ENCODE data around the gene ARL13A. TPM values are rescaled to one million over a fixed set of nuclear protein-coding genes. Genes with fewer than 3 reads are reported as not detected.
"Not testable (repeated sequence)": the region's sequence is repeated elsewhere in the genome, so short reads cannot be mapped to it uniquely, and the experiment has no call there.

ARL13A gene
- total RNA-seq, 1 donor from 2014 or later, result not detected

DNA sequence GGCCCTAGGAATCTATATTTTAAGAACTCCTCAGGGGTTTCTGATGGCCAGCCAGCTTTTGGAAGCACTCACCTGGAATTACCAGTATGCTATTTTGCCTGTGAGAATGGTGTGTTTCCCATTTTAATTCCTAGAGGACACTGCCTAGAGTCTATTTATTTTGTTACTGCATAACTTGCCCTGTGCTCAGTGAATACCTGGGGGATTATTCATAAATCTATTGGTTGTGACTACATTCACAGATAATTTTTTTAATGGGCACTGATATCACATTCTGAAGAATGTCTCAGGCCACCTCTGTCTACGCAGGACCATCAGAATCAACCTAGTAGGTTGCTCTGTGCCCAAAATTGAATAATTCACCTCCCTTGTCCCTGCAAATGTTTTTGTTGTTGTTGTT is 6.7 kb downstream of the ARL13A start:
- TF ChIP-seq, protein P1, sequence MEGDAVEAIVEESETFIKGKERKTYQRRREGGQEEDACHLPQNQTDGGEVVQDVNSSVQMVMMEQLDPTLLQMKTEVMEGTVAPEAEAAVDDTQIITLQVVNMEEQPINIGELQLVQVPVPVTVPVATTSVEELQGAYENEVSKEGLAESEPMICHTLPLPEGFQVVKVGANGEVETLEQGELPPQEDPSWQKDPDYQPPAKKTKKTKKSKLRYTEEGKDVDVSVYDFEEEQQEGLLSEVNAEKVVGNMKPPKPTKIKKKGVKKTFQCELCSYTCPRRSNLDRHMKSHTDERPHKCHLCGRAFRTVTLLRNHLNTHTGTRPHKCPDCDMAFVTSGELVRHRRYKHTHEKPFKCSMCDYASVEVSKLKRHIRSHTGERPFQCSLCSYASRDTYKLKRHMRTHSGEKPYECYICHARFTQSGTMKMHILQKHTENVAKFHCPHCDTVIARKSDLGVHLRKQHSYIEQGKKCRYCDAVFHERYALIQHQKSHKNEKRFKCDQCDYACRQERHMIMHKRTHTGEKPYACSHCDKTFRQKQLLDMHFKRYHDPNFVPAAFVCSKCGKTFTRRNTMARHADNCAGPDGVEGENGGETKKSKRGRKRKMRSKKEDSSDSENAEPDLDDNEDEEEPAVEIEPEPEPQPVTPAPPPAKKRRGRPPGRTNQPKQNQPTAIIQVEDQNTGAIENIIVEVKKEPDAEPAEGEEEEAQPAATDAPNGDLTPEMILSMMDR (IDR thresholded peaks at IDR 0.05; ENCODE audit: borderline replicate concordance), result no peak
- H3K27me3 ChIP-seq (ENCODE audit: low read depth), result no peaks in the 10 kb centered on the region
- intact Hi-C loops (cut with micrococcal nuclease), result no loop called here
- no peak overlapping the region for H3K4me3 ChIP-seq
- no peaks in the 10 kb centered on the region for H3K9me3 ChIP-seq (replicated peaks)
- H3K4me1 ChIP-seq, result no peaks in the 10 kb centered on the region
- H3K36me3 ChIP-seq, result no peaks in the 10 kb centered on the region
- DNase-seq, result no peak
- no peak overlapping the region for H3K27ac ChIP-seq (replicated peaks)

DNA sequence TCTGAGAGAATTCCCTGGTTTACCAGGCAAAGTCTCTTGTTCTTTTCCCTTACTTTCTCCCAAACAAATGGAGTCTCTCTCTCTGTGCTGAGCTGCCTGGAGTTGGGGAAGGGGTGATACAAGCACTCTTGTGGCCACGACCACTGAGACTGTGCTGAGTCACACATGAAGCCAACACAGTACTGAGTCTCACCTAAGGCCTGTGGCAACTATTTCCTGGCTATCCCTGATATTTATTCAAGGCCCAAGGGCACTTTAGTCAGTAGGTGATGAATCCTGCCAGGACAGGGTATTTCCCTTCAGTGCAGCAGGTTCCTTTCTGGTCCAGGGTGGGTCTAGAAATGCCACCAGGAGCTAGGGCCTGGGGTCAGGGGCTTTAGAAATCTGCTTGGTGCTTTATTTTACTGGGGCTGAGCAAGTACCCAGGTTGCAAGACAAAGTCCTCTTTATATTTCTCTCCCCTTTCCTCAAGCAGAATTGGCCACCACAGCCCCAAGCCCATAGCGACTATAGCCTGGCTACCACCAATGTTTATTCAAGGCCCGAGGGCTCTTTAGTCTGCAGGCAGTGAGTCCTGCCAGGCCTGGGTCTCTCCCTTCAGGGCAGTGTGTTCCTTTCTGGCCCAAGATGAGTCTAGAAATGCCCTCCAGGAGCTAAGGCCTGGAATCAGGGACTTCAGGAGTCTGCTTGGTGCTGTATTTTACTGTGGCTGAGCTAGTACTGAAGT is 10.5 kb downstream of the ARL13A start:
- no peaks in the 10 kb centered on the region for H3K27me3 ChIP-seq (ENCODE audit: low read depth)
- H3K36me3 ChIP-seq, result no peaks in the 10 kb centered on the region
- H3K4me3 ChIP-seq, result no peak overlapping the region
- no peaks in the 10 kb centered on the region for H3K4me1 ChIP-seq
- no peak overlapping the region for H3K27ac ChIP-seq (replicated peaks)
- TF ChIP-seq, protein P1 (IDR thresholded peaks at IDR 0.05; ENCODE audit: borderline replicate concordance), result no peak
- no peak for DNase-seq
- no peaks in the 10 kb centered on the region for H3K9me3 ChIP-seq (replicated peaks)
- intact Hi-C loops (cut with micrococcal nuclease), result no loop called here

DNA sequence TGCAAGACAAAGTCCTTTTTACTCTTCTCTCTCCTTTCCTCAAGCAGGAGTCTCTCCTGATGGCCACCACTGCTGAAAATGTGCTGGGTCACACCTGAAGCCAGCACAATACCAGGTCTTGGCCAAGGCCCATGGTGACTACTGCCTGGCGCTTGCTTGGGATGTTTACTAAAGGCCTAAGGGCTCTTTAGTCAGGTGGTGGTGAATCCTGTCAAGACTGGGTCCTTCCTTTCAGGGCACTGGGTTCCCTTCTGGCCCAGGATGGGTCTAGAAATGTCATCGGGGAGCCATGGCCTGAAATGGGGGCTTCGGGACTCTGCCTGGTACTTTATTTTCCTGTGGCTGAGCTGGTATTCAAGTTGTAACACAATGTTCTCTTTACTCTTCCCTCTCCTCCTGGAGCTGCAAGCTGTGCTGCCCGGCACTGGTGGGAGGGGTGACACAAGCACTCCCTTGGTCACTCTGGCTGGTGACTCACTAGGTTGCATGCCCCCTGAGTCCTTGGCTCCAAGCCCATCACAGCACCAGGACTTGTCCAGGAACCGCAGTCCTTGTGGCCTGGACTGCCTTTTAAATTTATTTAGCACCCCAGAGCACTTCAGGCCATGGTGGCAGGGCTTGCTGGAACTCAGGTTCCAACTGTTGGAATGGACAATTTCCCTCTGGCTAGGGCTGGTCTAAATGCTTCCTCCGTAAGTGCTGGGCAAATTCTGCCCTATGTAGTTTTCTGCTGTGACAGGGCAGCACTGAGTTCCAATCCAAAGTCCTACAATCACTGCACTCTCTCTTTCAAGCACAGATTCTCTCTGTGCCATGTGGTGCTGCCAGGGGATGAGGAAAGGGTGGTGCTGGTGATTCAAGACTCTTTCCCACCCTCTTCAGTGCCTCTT is 11.3 kb downstream of the ARL13A start:
- Histone ChIP-seq H3K27ac (replicated peaks) (no peak overlapping the region), H3K9me3 (replicated peaks) (no peaks in the 10 kb centered on the region), H3K27me3 (ENCODE audit: low read depth) (no peaks in the 10 kb centered on the region), H3K4me3 (no peak overlapping the region), H3K4me1 (no peaks in the 10 kb centered on the region), H3K36me3 (no peaks in the 10 kb centered on the region)
- DNase-seq, result no peak
- TF ChIP-seq, protein P1 (IDR thresholded peaks at IDR 0.05; ENCODE audit: borderline replicate concordance), result no peak
- intact Hi-C loops (cut with micrococcal nuclease), result no loop called here

DNA sequence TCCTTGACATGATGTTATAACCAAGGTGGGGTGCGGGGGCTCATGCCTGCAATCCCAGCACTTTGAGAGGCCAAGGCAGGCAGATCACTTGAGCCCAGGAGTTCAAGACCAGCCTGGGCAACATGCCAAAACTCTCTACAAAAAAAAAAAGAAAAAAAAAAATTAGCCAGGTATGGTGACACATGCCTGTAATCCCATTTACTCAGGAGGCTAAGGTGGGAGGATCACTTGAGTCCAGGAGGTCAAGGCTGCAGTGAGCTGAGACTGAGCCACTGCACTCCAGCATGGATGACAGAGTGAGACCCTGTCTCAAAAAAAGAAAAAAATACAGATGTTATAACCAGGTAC is 12.0 kb downstream of the ARL13A start:
- H3K36me3 ChIP-seq; H3K4me3 ChIP-seq; H3K9me3 ChIP-seq (replicated peaks); H3K4me1 ChIP-seq; H3K27me3 ChIP-seq (ENCODE audit: low read depth); H3K27ac ChIP-seq (replicated peaks); intact Hi-C loops (cut with micrococcal nuclease); DNase-seq: not testable (repeated sequence)

DNA sequence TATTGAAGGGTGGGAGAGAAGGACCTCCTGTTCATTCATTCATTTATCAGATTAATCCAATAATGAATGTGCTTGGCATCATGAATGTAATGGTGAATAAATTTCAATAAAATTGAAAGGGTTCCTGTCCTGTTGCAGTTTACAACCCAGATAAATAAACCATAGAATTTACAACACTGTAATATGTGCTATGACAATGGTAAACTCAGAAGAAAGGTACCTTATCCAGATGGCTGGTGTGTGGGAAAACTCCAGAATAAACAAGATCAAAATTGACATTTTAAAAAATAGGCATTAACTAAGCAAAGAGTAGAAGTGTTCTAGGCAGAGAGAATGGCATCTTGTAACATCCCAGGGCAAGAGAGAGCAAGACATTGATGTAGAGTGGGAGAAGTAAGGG is 15.3 kb downstream of the ARL13A start:
- H3K9me3 ChIP-seq (replicated peaks), result no peaks in the 10 kb centered on the region
- TF ChIP-seq, protein P1 (IDR thresholded peaks at IDR 0.05; ENCODE audit: borderline replicate concordance), result no peak
- no peak overlapping the region for H3K4me3 ChIP-seq
- intact Hi-C loops (cut with micrococcal nuclease), result no loop called here
- DNase-seq, result no peak
- H3K27ac ChIP-seq (replicated peaks), result no peak overlapping the region
- H3K4me1 ChIP-seq, result no peaks in the 10 kb centered on the region
- H3K27me3 ChIP-seq (ENCODE audit: low read depth), result no peaks in the 10 kb centered on the region
- H3K36me3 ChIP-seq, result no peaks in the 10 kb centered on the region

DNA sequence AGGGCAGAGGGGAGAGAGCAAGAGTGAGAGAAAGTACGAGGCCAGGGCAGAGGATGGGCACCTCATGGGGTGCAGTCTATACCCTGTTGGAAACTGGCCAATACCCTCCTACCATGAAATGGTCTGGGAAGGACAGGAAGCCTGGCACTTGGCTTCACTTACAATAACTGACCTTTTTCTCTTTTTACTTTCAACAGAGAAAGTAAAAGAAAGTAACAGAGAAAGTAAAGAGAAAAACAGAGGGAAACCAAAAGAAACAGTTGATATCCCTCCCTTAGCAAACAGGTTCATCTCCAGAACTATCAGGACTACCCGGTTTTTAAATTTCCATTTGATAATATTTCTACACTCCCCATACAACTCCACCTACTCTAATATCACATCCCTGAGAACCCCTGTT is 20.6 kb downstream of the ARL13A start:
- H3K27ac ChIP-seq (replicated peaks), result no peak overlapping the region

More for the DNA sequence above, 20.6 kb downstream of the ARL13A start:
- no peaks in the 10 kb centered on the region for H3K4me1 ChIP-seq
- TF ChIP-seq, protein P1 (IDR thresholded peaks at IDR 0.05; ENCODE audit: borderline replicate concordance), result no peak
- intact Hi-C loops (cut with micrococcal nuclease), result no loop called here
- H3K4me3 ChIP-seq, result no peak overlapping the region
- no peaks in the 10 kb centered on the region for H3K36me3 ChIP-seq
- H3K9me3 ChIP-seq (replicated peaks), result no peaks in the 10 kb centered on the region
- no peak for DNase-seq
- no peaks in the 10 kb centered on the region for H3K27me3 ChIP-seq (ENCODE audit: low read depth)

Data from left ventricle myocardium inferior (tissue), 1 donor.